ENCODE measurements around the gene OR2C1. TPM values are rescaled to one million over a fixed set of nuclear protein-coding genes. Genes with fewer than 3 reads are reported as not detected.

Gene OR2C1
- polyA plus RNA-seq, 1 donor from 2014 or later: not detected

GRCh38 chr16:3383045-3383448 is 27.4 kb downstream of the OR2C1 start:
- peaks cover 29% of the 10 kb centered on the region for H3K36me3 ChIP-seq (ENCODE audit: insufficient read depth, low read length)

GRCh38 chr16:3388325-3388724 is 32.6 kb downstream of the OR2C1 start:
- TF ChIP-seq RAD21 (conservative IDR thresholded peaks at IDR 0.05): no peak
- no peak for TF ChIP-seq MXI1 (conservative IDR thresholded peaks at IDR 0.05; ENCODE audit: poor library complexity, severe bottlenecking)
- no peak for TF ChIP-seq CTCF (IDR thresholded peaks at IDR 0.05; ENCODE audit: poor library complexity, severe bottlenecking)
- TF ChIP-seq POLR2AphosphoS5 (IDR thresholded peaks at IDR 0.05): no peak
- TF ChIP-seq TAF1 (IDR thresholded peaks at IDR 0.05; ENCODE audit: low read depth): no peak
- no peak for TF ChIP-seq SMC3 (conservative IDR thresholded peaks at IDR 0.05; ENCODE audit: poor library complexity)
- no peak for TF ChIP-seq EZH2 (IDR thresholded peaks at IDR 0.05; ENCODE audit: borderline replicate concordance, insufficient read depth, low read length, poor library complexity, severe bottlenecking)
- TF ChIP-seq EP300 (conservative IDR thresholded peaks at IDR 0.05; ENCODE audit: poor library complexity, severe bottlenecking): no peak
- no peak for TF ChIP-seq REST (IDR thresholded peaks at IDR 0.05; ENCODE audit: borderline replicate concordance)
- H3K36me3 ChIP-seq (ENCODE audit: insufficient read depth, low read length): peaks cover 26% of the 10 kb centered on the region
- peaks cover 9% of the 10 kb centered on the region for H3K9me3 ChIP-seq (ENCODE audit: low read length)

More at GRCh38 chr16:3383045-3383448, 27.4 kb downstream of the OR2C1 start:
- Histone ChIP-seq H3K4me2 (ENCODE audit: low read length) (no peak overlapping the region), H2AFZ (ENCODE audit: low read depth, low read length) (no peak overlapping the region), H3K9ac (ENCODE audit: low read length) (no peak overlapping the region), H4K20me1 (ENCODE audit: insufficient read depth) (no peaks in the 10 kb centered on the region), H3F3A (ENCODE audit: insufficient read depth, low read length, poor library complexity, severe bottlenecking) (no peaks in the 10 kb centered on the region), H3K27me3 (ENCODE audit: insufficient read depth, low read depth, low read length) (no peaks in the 10 kb centered on the region), H3K9me2 (ENCODE audit: insufficient read depth, low read length) (no peaks in the 10 kb centered on the region), H3K27ac (ENCODE audit: low read length) (no peak overlapping the region), H3K9me3 (ENCODE audit: low read length) (peaks cover 27% of the 10 kb centered on the region), H3K79me2 (replicated peaks; ENCODE audit: insufficient read depth, low read length) (no peaks in the 10 kb centered on the region), H3K4me3 (ENCODE audit: low read length) (no peak overlapping the region)
- TF ChIP-seq TAF1 (IDR thresholded peaks at IDR 0.05; ENCODE audit: low read depth) (no peak), EZH2 (IDR thresholded peaks at IDR 0.05; ENCODE audit: borderline replicate concordance, insufficient read depth, low read length, poor library complexity, severe bottlenecking) (no peak), EP300 (conservative IDR thresholded peaks at IDR 0.05; ENCODE audit: poor library complexity, severe bottlenecking) (no peak), MXI1 (conservative IDR thresholded peaks at IDR 0.05; ENCODE audit: poor library complexity, severe bottlenecking) (no peak), RAD21 (conservative IDR thresholded peaks at IDR 0.05) (no peak), REST (IDR thresholded peaks at IDR 0.05; ENCODE audit: borderline replicate concordance) (no peak)

More at GRCh38 chr16:3388325-3388724, 32.6 kb downstream of the OR2C1 start:
- Histone ChIP-seq H3K27me3 (ENCODE audit: insufficient read depth, low read depth, low read length) (no peaks in the 10 kb centered on the region), H3K9me2 (ENCODE audit: insufficient read depth, low read length) (no peaks in the 10 kb centered on the region), H3K4me3 (ENCODE audit: low read length) (no peak overlapping the region), H3K79me2 (replicated peaks; ENCODE audit: insufficient read depth, low read length) (no peaks in the 10 kb centered on the region), H3F3A (ENCODE audit: insufficient read depth, low read length, poor library complexity, severe bottlenecking) (no peaks in the 10 kb centered on the region), H3K27ac (ENCODE audit: low read length) (no peak overlapping the region), H4K20me1 (ENCODE audit: insufficient read depth) (no peaks in the 10 kb centered on the region), H3K9ac (ENCODE audit: low read length) (no peak overlapping the region), H3K4me2 (ENCODE audit: low read length) (no peak overlapping the region), H2AFZ (ENCODE audit: low read depth, low read length) (no peak overlapping the region)
